Effector memory CD4-positive, alpha-beta T cell (primary cell): Measurements from ENCODE around the gene INF2.
"Not testable (repeated sequence)": the region's sequence is repeated elsewhere in the genome, so short reads cannot be mapped to it uniquely, and the experiment has no call there.

Source experiments
- DNase-seq, 3 donors: peaks; one replicate each; pipeline ENCODE4 v3.0.0-alpha.2; 2020
- H3K27ac ChIP-seq: 2 replicates; pipeline ENCODE4 v1.7.0; 2013; ENCODE audit warnings: mild to moderate bottlenecking, low read length, moderate library complexity; ENCODE audit not compliant: insufficient read depth, poor library complexity, severe bottlenecking
- H3K27me3 ChIP-seq: replicated peaks from 2 replicates; pipeline ENCODE4 v1.7.0; 2013; ENCODE audit warnings: mild to moderate bottlenecking, low read length; ENCODE audit not compliant: insufficient read depth, control insufficient read depth, poor library complexity, severe bottlenecking
- H3K36me3 ChIP-seq: 2 replicates; pipeline ENCODE4 v1.7.0; 2013; ENCODE audit warnings: mild to moderate bottlenecking, low read length, moderate library complexity; ENCODE audit not compliant: control insufficient read depth, insufficient read depth
- H3K4me1 ChIP-seq: 2 replicates; pipeline ENCODE4 v1.7.0; 2013; ENCODE audit warnings: low read length, mild to moderate bottlenecking; ENCODE audit not compliant: control insufficient read depth, insufficient read depth, poor library complexity, severe bottlenecking
- H3K4me3 ChIP-seq: 2 replicates; pipeline ENCODE4 v1.7.0; 2013; ENCODE audit warnings: low read length, low read depth, mild to moderate bottlenecking; ENCODE audit not compliant: insufficient read depth, poor library complexity, severe bottlenecking
- H3K9me3 ChIP-seq: 2 replicates; pipeline ENCODE4 v1.7.0; 2013; ENCODE audit warnings: mild to moderate bottlenecking, low read length, moderate library complexity; ENCODE audit not compliant: control insufficient read depth

The INF2 gene

GRCh38 chr14:104665114-104665656 is 24.2 kb upstream of the INF2 start:
- Histone ChIP-seq H3K36me3 (no peaks in the 10 kb centered on the region), H3K27me3 (no peaks in the 10 kb centered on the region), H3K4me3 (peak overlapping the region; percentile 28), H3K4me1 (peaks cover 20% of the 10 kb centered on the region), H3K27ac (no peak overlapping the region), H3K9me3 (no peaks in the 10 kb centered on the region)
- no peak for DNase-seq

- Histone ChIP-seq H3K27me3 (no peaks in the 10 kb centered on the region), H3K4me3 (peak overlapping the region; percentile 28)
Observed at GRCh38 chr14:104665657-104666522, 23.5 kb upstream of the INF2 start.

GRCh38 chr14:104666523-104666895 is 22.9 kb upstream of the INF2 start:
- not testable (repeated sequence) for H3K4me3 ChIP-seq, DNase-seq, H3K27me3 ChIP-seq, H3K36me3 ChIP-seq, H3K9me3 ChIP-seq, H3K27ac ChIP-seq
- H3K4me1 ChIP-seq, result peaks cover 20% of the 10 kb centered on the region

More at GRCh38 chr14:104665657-104666522, 23.5 kb upstream of the INF2 start:
- no peaks in the 10 kb centered on the region for H3K36me3 ChIP-seq
- H3K27ac ChIP-seq, result no peak overlapping the region
- DNase-seq, result peak in 2 of 3 donors; percentile 15 to 23
- peaks cover 20% of the 10 kb centered on the region for H3K4me1 ChIP-seq
- H3K9me3 ChIP-seq, result no peaks in the 10 kb centered on the region

DNA sequence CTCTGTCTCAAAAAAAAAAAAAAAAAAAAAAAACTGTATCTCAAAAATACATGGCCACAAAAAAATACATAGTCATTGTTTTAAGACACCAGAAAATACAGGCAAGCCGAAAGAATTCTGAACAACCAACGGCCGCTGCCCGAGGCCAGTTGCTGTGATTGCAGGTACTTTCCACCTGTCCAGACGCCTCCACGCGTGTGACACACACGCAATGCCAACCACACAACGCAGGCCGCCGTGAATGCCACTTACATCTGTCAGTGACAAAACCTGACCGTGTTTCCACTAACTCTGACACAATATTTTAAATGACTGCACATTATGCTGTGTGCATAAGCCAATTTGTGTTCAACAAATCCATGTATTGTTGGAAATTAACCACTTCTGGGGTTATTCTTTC is 22.4 kb upstream of the INF2 start:
- H3K9me3 ChIP-seq, result no peaks in the 10 kb centered on the region
- no peaks in the 10 kb centered on the region for H3K36me3 ChIP-seq
- H3K27ac ChIP-seq, result no peak overlapping the region
- no peak for DNase-seq
- peaks cover 20% of the 10 kb centered on the region for H3K4me1 ChIP-seq
- H3K27me3 ChIP-seq, result no peaks in the 10 kb centered on the region
- no peak overlapping the region for H3K4me3 ChIP-seq

DNA sequence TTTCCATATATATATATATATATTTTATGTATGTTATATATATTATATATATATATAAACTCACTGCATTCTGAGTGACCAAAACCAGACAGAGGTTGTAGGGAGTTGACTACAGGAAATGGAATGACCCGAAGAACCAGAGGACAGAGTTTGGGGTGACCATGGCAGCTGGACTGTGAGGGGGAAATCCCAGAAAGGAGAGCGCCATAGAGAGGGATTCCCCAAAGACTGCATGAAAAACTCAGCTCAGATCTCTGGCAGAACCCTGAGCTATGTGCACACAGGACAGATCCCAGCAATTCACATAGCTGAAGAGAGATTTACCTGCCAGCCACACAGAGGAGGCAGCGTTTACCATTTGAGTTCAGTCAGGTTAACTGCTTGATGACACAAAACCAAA is 19.7 kb upstream of the INF2 start:
- Histone ChIP-seq H3K4me1 (peaks cover 12% of the 10 kb centered on the region), H3K27ac (no peak overlapping the region), H3K4me3 (no peak overlapping the region), H3K27me3 (no peaks in the 10 kb centered on the region), H3K36me3 (no peaks in the 10 kb centered on the region), H3K9me3 (no peaks in the 10 kb centered on the region)
- no peak for DNase-seq

DNA sequence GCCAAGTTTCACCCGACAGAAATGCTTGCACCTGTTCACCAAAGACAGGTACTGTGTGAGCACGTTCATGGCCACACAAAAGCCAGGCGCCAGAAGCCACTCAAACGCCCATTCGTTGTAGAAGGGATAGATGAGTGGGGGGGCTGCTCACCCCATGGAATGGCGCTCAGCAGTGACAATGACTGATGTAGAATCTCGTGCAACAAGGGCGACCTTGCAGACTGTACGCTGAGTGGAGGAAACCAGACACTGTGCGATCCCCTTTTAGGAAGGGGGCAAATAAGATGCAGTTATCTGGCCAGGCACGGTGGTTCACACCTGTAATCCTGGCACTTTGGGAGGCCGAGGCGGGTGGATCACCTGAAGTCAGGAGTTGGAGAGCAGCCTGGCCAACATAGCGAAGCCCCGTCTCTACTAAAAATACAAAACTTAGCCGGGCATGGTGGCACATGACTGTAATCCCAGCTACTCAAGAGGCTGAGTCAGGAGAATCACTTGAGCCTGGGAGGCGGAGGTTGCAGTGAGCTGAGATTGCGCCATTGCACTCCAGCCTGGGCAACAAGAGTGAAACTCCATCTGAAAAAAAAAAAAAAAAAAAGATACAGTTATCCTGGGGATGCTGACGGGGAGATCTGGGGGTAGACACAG is 18.0 kb upstream of the INF2 start:
- H3K4me3 ChIP-seq, result not testable (repeated sequence)

GRCh38 chr14:104672119-104672518 is 17.3 kb upstream of the INF2 start:
- not testable (repeated sequence) for H3K36me3 ChIP-seq, H3K9me3 ChIP-seq, H3K4me1 ChIP-seq, H3K4me3 ChIP-seq, DNase-seq, H3K27me3 ChIP-seq, H3K27ac ChIP-seq

More for the DNA sequence above, 18.0 kb upstream of the INF2 start:
- not testable (repeated sequence) for H3K27me3 ChIP-seq, H3K36me3 ChIP-seq, H3K9me3 ChIP-seq, DNase-seq, H3K27ac ChIP-seq, H3K4me1 ChIP-seq

DNA sequence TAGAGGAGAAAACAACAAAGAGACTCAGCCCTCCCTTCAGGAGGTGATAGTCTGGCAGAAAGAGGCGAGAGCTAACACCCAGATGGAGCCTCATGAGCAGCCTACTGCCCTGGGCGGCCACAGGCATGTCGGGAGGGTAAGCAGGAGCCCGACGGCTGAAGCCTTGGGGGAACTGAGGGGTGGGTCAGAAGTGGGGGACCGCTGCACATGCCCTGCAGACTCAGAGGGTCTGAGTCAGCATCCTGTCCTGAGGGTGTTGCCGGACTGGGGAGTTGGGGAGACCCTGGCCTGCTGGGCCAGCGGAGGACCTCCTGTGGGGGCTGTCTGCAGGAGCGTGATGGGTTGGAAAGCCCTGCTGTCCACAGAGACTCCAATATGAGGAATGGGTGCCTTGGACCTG is 15.9 kb upstream of the INF2 start:
- Histone ChIP-seq H3K4me1 (peaks cover 18% of the 10 kb centered on the region), H3K27me3 (no peaks in the 10 kb centered on the region), H3K9me3 (no peaks in the 10 kb centered on the region), H3K4me3 (no peak overlapping the region), H3K36me3 (no peaks in the 10 kb centered on the region), H3K27ac (no peak overlapping the region)
- DNase-seq, result no peak

- H3K27me3 ChIP-seq, result no peaks in the 10 kb centered on the region
- peaks cover 24% of the 10 kb centered on the region for H3K4me1 ChIP-seq
- no peak overlapping the region for H3K4me3 ChIP-seq
Observed at GRCh38 chr14:104675447-104675846, 14.0 kb upstream of the INF2 start.

GRCh38 chr14:104676130-104676693 is 13.2 kb upstream of the INF2 start:
- H3K9me3 ChIP-seq, result no peaks in the 10 kb centered on the region
- no peak for DNase-seq
- H3K27me3 ChIP-seq, result no peaks in the 10 kb centered on the region
- H3K4me1 ChIP-seq, result peaks cover 24% of the 10 kb centered on the region
- no peak overlapping the region for H3K4me3 ChIP-seq
- no peak overlapping the region for H3K27ac ChIP-seq
- no peaks in the 10 kb centered on the region for H3K36me3 ChIP-seq

More at GRCh38 chr14:104675447-104675846, 14.0 kb upstream of the INF2 start:
- H3K36me3 ChIP-seq, result no peaks in the 10 kb centered on the region
- no peak overlapping the region for H3K27ac ChIP-seq
- H3K9me3 ChIP-seq, result no peaks in the 10 kb centered on the region
- no peak for DNase-seq
